IMR-90 (cell line): ENCODE results near the gene CCDC184. TPM values are rescaled to one million over a fixed set of nuclear protein-coding genes. Genes with fewer than 3 reads are reported as not detected.

Experiments
- ATAC-seq: fragments of 200-7000 bp; cut with Tn5 transposase; 2 replicates; pipeline ENCODE4 v1.9.1; 2020; ENCODE audit warnings: low read depth, mild to moderate bottlenecking, moderate library complexity
- BruUV-seq: library from RNA; stranded (reverse); fragments of 400-500 nt; replicated peaks from 2 replicates; lab custom pipeline; 2021; lab: Mats Ljungman, UMichigan
- CTCF ChIA-PET: fragments of 300-600 bp; formaldehyde crosslinking; extraction: SDS; loops from one replicate; lab custom pipeline; 2021; ENCODE audit warnings: antibody characterized with exemption; lab: Yijun Ruan, JAX
- POLR2A ChIA-PET: fragments of 300-600 bp; sonication (Branson Sonifier 250); formaldehyde crosslinking; loops from one replicate; lab custom pipeline; 2022; ENCODE audit warnings: antibody characterized with exemption; ENCODE audit not compliant: unreplicated experiment; lab: Charles Lee
- DNase-seq: peaks from one replicate; pipeline ENCODE4 v3.0.0; 2013
- H2AFZ ChIP-seq: replicated peaks from 2 replicates; pipeline ENCODE3; 2013; ENCODE audit warnings: low read length, mild to moderate bottlenecking; ENCODE audit not compliant: poor library complexity
- H2AK5ac ChIP-seq: 2 replicates; pipeline ENCODE4 v1.6.1; 2013; ENCODE audit warnings: low read depth, low read length, inconsistent platforms
- H2AK9ac ChIP-seq: replicated peaks from 2 replicates; pipeline ENCODE3; 2013; ENCODE audit warnings: mild to moderate bottlenecking, low read depth, low read length, moderate library complexity; ENCODE audit not compliant: poor library complexity
- H2BK120ac ChIP-seq: 2 replicates; pipeline ENCODE4 v1.6.1; 2013; ENCODE audit warnings: low read depth, low read length, inconsistent platforms
- H2BK15ac ChIP-seq: 3 replicates; pipeline ENCODE4 v1.6.1; 2013; ENCODE audit warnings: low read depth, low read length, inconsistent platforms
- H2BK20ac ChIP-seq: 2 replicates; pipeline ENCODE4 v1.6.1; 2013; ENCODE audit warnings: low read depth, mild to moderate bottlenecking, inconsistent platforms, low read length, moderate library complexity
- H2BK5ac ChIP-seq: 2 replicates; pipeline ENCODE4 v1.6.1; 2013; ENCODE audit warnings: mild to moderate bottlenecking, low read depth, low read length, inconsistent platforms; ENCODE audit not compliant: poor library complexity, severe bottlenecking
- H3K14ac ChIP-seq: replicated peaks from 2 replicates; pipeline ENCODE4 v1.6.1; 2013; ENCODE audit warnings: low read depth, low read length, inconsistent platforms
- H3K18ac ChIP-seq: 2 replicates; pipeline ENCODE4 v1.6.1; 2013; ENCODE audit warnings: low read depth, low read length, control low read depth
- H3K23ac ChIP-seq: 2 replicates; pipeline ENCODE4 v1.6.1; 2013; ENCODE audit warnings: low read depth, low read length, inconsistent platforms
- H3K27ac ChIP-seq: 2 replicates; pipeline ENCODE4 v1.5.1; 2013; ENCODE audit warnings: mild to moderate bottlenecking, control low read depth, low read length; ENCODE audit not compliant: insufficient read depth
- H3K27me3 ChIP-seq: 2 replicates; pipeline ENCODE4 v1.6.1; 2013; ENCODE audit warnings: low read length; ENCODE audit not compliant: control insufficient read depth, insufficient read depth
- H3K36me3 ChIP-seq: 2 replicates; pipeline ENCODE4 v1.6.1; 2013; ENCODE audit warnings: low read length, mixed read lengths; ENCODE audit not compliant: control insufficient read depth, insufficient read depth
- H3K4ac ChIP-seq: 2 replicates; pipeline ENCODE4 v1.6.1; 2013; ENCODE audit warnings: low read depth, low read length, inconsistent platforms
- H3K4me1 ChIP-seq: 2 replicates; pipeline ENCODE4 v1.6.1; 2013; ENCODE audit warnings: low read length, mixed read lengths; ENCODE audit not compliant: control insufficient read depth, insufficient read depth
- H3K4me2 ChIP-seq: 2 replicates; pipeline ENCODE4 v1.6.1; 2013; ENCODE audit warnings: low read depth, mild to moderate bottlenecking, control low read depth, low read length, moderate library complexity
- H3K4me3 ChIP-seq: 2 replicates; pipeline ENCODE4 v1.5.1; 2013; ENCODE audit warnings: low read depth, mild to moderate bottlenecking, control low read depth, low read length, moderate library complexity; ENCODE audit not compliant: insufficient read depth
- H3K56ac ChIP-seq: 2 replicates; pipeline ENCODE4 v1.6.1; 2013; ENCODE audit warnings: low read length, inconsistent platforms; ENCODE audit not compliant: insufficient read depth; ENCODE audit errors: extremely low read depth
- H3K79me1 ChIP-seq, 2 experiments: 2 replicates each; pipeline ENCODE4 v1.6.1; 2013; ENCODE audit warnings: low read length in 2 of 2, inconsistent platforms in 1 of 2, low read depth in 1 of 2
- H3K9ac ChIP-seq: 2 replicates; pipeline ENCODE4 v1.6.1; 2013; ENCODE audit warnings: low read depth, low read length, control low read depth
- H3K9me1 ChIP-seq: 2 replicates; pipeline ENCODE4 v1.6.1; 2013; ENCODE audit warnings: low read length, inconsistent platforms; ENCODE audit not compliant: insufficient read depth
- H3K9me3 ChIP-seq: 2 replicates; pipeline ENCODE4 v1.6.1; 2013; ENCODE audit warnings: low read length; ENCODE audit not compliant: control insufficient read depth, insufficient read depth
- H4K20me1 ChIP-seq: 2 replicates; pipeline ENCODE4 v1.6.1; 2013; ENCODE audit warnings: low read length, inconsistent platforms; ENCODE audit not compliant: insufficient read depth
- H4K5ac ChIP-seq: 2 replicates; pipeline ENCODE4 v1.6.1; 2013; ENCODE audit warnings: mild to moderate bottlenecking, low read depth, low read length, control low read depth
- H4K8ac ChIP-seq, 2 experiments: 2 replicates each; pipeline ENCODE4 v1.6.1; 2013; ENCODE audit warnings: low read depth in 2 of 2, low read length in 2 of 2, control low read depth in 1 of 2, inconsistent platforms in 1 of 2
- H4K91ac ChIP-seq: 2 replicates; pipeline ENCODE4 v1.6.1; 2013; ENCODE audit warnings: low read depth, low read length, inconsistent platforms; ENCODE audit not compliant: insufficient read depth
- BHLHE40 ChIP-seq: fragments of 150-350 bp; IDR thresholded peaks from 2 replicates; pipeline ENCODE4 v1.6.1; 2016; ENCODE audit warnings: mild to moderate bottlenecking, low read depth, low read length
- CEBPB ChIP-seq: IDR thresholded peaks from 2 replicates; pipeline ENCODE4 v1.6.1; 2012; ENCODE audit warnings: low read depth, low read length, improper control_type of control experiment
- FOS ChIP-seq: fragments of 150-350 bp; IDR thresholded peaks from 2 replicates; pipeline ENCODE4 v1.6.1; 2016; ENCODE audit warnings: low read depth, low read length
- MAZ ChIP-seq: IDR thresholded peaks from 2 replicates; pipeline ENCODE4 v1.6.1; 2012; ENCODE audit warnings: low read depth, mild to moderate bottlenecking, low read length, improper control_type of control experiment, moderate library complexity, borderline replicate concordance
- MXI1 ChIP-seq: IDR thresholded peaks from 2 replicates; pipeline ENCODE4 v1.6.1; 2012; ENCODE audit warnings: low read depth, mild to moderate bottlenecking, low read length, moderate library complexity, borderline replicate concordance
- POLR2A ChIP-seq: IDR thresholded peaks from 2 replicates; pipeline ENCODE4 v1.6.1; 2012; ENCODE audit warnings: mild to moderate bottlenecking, low read depth, low read length
- RAD21 ChIP-seq: IDR thresholded peaks from 2 replicates; pipeline ENCODE4 v1.6.1; 2012; ENCODE audit warnings: low read length, improper control_type of control experiment
- SMC3 ChIP-seq: fragments of 150-350 bp; IDR thresholded peaks from 2 replicates; pipeline ENCODE4 v1.6.1; 2016; ENCODE audit warnings: low read depth, mild to moderate bottlenecking, antibody characterized with exemption, low read length, moderate library complexity
- WGBS, 2 experiments: methylation state at CpG; one replicate each; pipeline versions ENCODE4 v1.1.5 to v1.1.7; 2013; ENCODE audit warnings: missing lambda C conversion rate in 2 of 2; ENCODE audit not compliant: insufficient read length in 1 of 2; ENCODE audit errors: extremely low coverage in 2 of 2; 5-methylcytosine and 5-hydroxymethylcytosine counted together
- dilution Hi-C: fragments of 300-500 bp; cut with HindIII; formaldehyde crosslinking; loops from one replicate; pipeline ENCODE4 v1.14.3; 2018; ENCODE audit warnings: low sequenced_read_pairs; ENCODE audit not compliant: unreplicated experiment
- in situ Hi-C: fragments of 300-500 bp; cut with MboI; formaldehyde crosslinking; loops from 3 replicates; pipeline ENCODE4 v1.14.3; 2019; ENCODE audit warnings: low sequenced_read_pairs, inconsistent platforms, mixed read lengths
- intact Hi-C: fragments of 100-400 bp; cut with micrococcal nuclease; formaldehyde crosslinking; loops from 2 replicates; pipeline ENCODE4 v1.10.0; 2022
- polyA plus RNA-seq, 3 experiments: library from polyadenylated mRNA; depleted of rRNA; stranded (reverse); fragments of >200 nt; gene quantifications; 2 replicates each; pipeline ENCODE4 v1.2.3, GENCODE V29; 2012; ENCODE audit warnings: low replicate concordance in 1 of 3
- total RNA-seq: library from RNA; depleted of rRNA; stranded (reverse); fragments of >200 nt; gene quantifications from 2 replicates; pipeline ENCODE4 v1.2.3, GENCODE V29; 2012
- TF ChIP-seq, protein P1 (sequence below): fragments of 150-350 bp; IDR thresholded peaks from 2 replicates; pipeline ENCODE4 v1.6.1; 2016; ENCODE audit warnings: low read depth, mild to moderate bottlenecking, low read length, moderate library complexity, borderline replicate concordance
- TF ChIP-seq, protein P2 (sequence below): conservative IDR thresholded peaks from 2 replicates; pipeline ENCODE4 v1.5.1; 2012; ENCODE audit warnings: mild to moderate bottlenecking, low read depth, low read length, improper control_type of control experiment

Gene CCDC184
- total and polyA plus RNA-seq, 2 of the 4 experiments (the other 2 are of a cell fraction): 0.18 to 0.22 TPM

DNA sequence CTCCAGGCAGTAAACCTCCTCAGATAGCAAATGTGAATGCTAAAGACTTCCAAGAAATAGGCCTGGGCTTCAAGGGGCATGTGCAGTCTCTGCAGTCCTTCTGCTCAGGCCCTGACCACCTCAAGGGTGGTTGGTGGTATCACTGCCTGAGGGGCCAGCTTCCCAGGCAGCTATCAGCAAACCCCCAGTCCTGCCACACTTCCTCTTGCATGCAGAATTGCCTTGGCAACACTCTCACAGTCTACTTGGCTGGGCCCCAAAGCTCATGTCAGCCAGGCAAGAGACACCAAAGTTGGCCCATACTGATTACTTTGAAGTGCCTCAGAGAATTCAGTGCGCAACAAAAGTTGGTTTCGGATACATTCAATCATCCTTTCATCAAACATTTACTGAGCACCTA lies 22.6 kb upstream of the CCDC184 start:
- Histone ChIP-seq H3K9me3 (no peaks in the 10 kb centered on the region), H3K9ac (no peak overlapping the region), H3K14ac (no peak overlapping the region), H4K8ac (no peak overlapping the region), H4K5ac (no peak overlapping the region), H3K27ac (no peak overlapping the region), H3K4ac (no peak overlapping the region), H3K9me1 (peaks cover 5% of the 10 kb centered on the region), H2BK120ac (no peak overlapping the region), H2AK5ac (no peak overlapping the region), H3K79me1 (peaks cover 3 to 13% of the 10 kb centered on the region in 2 experiments; a peak in 3 of 4 replicates), H3K4me2 (no peak overlapping the region), H3K56ac (no peak overlapping the region), H3K27me3 (peaks cover 4% of the 10 kb centered on the region), H4K20me1 (no peaks in the 10 kb centered on the region), H4K91ac (no peak overlapping the region), H2BK20ac (no peak overlapping the region), H2BK15ac (no peak overlapping the region), H3K36me3 (no peaks in the 10 kb centered on the region), H2AFZ (no peak overlapping the region), H3K4me3 (no peak overlapping the region), H2BK5ac (no peak overlapping the region), H2AK9ac (no peak overlapping the region), H3K18ac (no peak overlapping the region), H3K23ac (no peak overlapping the region), H3K4me1 (peaks cover 2% of the 10 kb centered on the region; the same call in 1 of the 2 replicates)
- intact Hi-C loops (loop anchor here (10.0 kb wide), 1 partner anchor 446 kb away; no protein-coding TSS in a partner anchor), in situ Hi-C loops (no loop called here), dilution Hi-C loops (no loop called here)
- ChIA-PET POLR2A (no interaction called here), CTCF (no interaction called here)
- TF ChIP-seq SMC3 (no peak), POLR2A (no peak), CEBPB (no peak), RAD21 (no peak), MAZ (no peak), BHLHE40 (no peak), FOS (no peak), MXI1 (no peak)
- TF ChIP-seq, protein P1, sequence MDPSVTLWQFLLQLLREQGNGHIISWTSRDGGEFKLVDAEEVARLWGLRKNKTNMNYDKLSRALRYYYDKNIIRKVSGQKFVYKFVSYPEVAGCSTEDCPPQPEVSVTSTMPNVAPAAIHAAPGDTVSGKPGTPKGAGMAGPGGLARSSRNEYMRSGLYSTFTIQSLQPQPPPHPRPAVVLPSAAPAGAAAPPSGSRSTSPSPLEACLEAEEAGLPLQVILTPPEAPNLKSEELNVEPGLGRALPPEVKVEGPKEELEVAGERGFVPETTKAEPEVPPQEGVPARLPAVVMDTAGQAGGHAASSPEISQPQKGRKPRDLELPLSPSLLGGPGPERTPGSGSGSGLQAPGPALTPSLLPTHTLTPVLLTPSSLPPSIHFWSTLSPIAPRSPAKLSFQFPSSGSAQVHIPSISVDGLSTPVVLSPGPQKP: no peak
- TF ChIP-seq, protein P2, sequence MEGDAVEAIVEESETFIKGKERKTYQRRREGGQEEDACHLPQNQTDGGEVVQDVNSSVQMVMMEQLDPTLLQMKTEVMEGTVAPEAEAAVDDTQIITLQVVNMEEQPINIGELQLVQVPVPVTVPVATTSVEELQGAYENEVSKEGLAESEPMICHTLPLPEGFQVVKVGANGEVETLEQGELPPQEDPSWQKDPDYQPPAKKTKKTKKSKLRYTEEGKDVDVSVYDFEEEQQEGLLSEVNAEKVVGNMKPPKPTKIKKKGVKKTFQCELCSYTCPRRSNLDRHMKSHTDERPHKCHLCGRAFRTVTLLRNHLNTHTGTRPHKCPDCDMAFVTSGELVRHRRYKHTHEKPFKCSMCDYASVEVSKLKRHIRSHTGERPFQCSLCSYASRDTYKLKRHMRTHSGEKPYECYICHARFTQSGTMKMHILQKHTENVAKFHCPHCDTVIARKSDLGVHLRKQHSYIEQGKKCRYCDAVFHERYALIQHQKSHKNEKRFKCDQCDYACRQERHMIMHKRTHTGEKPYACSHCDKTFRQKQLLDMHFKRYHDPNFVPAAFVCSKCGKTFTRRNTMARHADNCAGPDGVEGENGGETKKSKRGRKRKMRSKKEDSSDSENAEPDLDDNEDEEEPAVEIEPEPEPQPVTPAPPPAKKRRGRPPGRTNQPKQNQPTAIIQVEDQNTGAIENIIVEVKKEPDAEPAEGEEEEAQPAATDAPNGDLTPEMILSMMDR: no peak
- DNase-seq (no peak), ATAC-seq (no peak)
- no CpG with 5 or more reads among the region's 2 CpGs for WGBS, 2 experiments
- BruUV-seq: no TSS peak
